Measurements from ENCODE around the gene NPM1.

NPM1 gene

DNA sequence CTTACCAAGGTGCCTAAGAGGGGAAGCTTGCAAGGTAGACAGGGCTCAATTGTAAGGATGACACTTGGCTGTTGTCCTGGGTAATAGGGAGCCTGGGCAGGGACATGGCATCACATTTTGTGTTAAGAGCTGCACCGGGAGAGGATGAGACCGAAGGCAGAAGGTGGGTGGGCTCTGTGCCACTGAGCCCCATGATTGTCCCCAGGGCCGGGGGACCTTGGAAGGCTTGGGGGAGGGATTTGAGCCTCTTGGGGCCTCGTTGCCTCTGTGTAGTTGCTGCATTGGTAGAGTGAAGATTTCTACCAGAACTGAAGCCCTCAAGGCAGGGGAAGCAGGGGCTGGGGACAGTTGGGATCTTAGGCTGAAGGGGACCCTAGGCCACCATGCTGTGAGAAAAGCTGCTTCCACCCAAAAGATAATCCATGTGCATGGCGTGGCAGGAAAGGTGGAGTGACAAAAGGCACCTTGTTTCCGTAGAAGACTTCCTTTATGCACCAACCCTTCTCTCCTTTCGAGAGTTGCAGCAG lies 43.7 kb downstream of the NPM1 start:
- DNase-seq = no peak

DNA sequence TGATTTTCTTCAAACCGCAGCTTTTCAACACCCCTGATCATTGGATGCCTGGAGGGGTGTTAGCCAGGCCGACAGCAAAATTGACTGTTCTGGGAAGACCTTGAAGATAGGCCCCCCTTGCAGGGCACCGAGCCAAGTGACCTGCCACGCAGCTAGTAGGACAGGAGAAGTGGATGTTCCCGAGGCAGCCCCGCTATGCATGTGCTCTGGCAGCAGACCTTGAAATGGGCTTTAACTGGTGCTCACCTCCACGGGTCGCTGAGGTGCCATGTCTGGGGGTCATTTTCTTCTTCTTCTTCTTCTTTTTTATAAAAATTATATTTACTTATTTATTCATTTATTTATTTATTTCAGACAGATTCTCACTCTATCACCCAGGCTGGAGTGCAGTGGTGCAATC lies 44.4 kb downstream of the NPM1 start:
- DNase-seq = no peak

DNA sequence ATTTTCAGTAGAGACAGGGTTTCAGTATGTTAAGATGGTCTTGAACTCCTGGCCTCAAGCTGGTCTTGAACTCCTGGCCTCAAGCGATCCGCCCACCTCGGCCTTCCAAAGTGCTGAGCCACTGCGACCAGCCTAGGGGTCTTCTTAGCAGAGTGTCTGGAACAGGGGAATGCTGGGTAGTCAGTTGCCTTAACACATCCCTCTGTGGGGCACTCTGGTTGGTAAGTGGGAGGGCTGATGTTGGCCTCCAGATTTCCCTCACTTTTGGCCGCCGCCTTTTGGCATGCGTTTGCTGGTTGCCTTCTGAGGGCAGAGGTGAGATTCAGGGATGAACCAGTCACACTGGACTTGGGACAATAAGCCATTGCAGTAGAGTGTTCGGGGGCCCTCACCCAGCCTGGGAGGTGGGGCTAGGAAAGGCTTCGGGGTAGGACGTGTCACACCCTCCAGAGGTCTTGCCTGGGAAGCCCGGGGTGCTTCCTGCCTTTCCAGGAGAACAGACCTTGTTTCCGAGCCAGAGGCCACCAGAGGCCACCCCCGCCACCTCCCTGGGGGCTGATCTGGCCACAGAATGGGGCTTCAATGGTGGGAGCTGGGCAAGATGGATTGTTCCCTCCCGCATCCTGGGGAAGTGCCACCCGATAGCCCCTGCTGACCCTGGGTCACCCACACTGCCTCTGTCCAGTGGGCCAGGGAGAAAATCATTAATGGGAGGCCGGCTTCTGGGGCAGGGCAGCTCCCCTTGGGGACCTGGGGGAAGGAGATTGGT lies 45.1 kb downstream of the NPM1 start:
- no peak for DNase-seq

DNA sequence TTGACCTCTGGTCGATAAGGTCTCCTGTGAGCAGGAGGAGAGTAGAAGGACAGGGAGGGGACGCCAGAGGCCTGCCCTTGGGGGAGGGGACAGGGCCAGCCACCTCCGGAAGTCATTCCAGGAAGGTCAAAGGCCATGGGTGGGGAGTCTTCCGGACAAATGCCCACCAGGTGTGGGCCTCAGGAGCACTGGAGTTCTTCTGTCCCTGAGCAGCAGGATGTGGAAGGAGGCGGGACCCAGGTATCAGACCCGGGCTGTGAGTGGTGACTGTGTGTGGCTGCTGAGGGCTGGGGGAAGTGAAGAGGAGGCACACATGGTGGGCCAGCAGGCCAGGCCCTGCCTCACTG lies 45.7 kb downstream of the NPM1 start:
- DNase-seq = no peak

DNA sequence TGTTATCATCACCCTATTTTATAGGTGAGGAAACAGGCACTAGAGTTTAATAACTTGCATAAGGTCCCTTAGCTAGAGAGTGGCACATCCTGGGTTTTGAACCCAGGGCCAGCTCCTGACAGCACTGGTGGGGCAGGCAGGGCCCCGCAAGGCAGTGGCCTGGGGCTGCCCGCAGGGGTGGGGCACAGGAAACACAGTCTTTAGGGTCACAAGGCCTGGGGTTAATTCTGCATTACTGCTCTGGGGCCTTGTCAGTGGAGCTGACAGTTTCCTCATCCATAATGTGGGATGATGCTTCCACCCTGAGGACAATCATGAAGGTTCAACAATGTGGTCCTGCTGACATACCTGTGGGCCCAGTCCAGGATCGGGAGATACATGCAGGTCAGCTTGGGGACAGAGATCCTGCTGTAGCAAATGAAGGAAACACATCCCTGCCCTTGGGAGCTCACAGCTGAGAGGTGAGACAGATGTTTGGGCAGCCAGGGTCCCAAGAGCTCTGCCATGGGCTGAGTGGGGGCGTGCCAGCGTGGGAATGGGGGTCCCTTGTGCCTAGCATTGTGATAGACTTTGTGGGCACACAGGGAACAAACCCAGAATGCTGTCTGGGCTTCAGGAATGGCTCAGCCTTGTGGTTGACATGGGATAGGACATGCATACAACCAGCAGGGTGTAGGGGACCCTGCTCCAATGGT lies 46.5 kb downstream of the NPM1 start:
- no peak for DNase-seq

DNA sequence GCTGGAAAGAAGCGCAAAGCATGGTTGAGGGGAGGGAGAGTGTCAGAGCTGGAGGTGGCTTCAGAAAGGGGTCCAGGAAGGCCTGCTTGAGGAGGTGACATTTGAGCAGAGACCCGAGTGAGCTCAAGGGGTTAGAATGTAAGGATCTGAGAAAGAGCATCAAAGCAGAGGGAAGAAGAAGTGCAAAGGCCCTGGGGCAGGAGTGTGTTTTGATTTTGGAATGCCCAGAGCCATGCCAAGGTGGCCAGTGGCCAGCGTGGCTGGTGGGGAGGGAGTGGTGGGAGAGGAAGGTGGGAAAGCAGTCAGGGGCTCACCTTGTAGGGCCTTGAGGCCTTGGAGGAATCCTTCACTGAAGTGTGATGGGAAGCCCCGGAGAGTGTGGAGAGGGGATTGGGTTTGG lies 47.2 kb downstream of the NPM1 start:
- no peak for DNase-seq

DNA sequence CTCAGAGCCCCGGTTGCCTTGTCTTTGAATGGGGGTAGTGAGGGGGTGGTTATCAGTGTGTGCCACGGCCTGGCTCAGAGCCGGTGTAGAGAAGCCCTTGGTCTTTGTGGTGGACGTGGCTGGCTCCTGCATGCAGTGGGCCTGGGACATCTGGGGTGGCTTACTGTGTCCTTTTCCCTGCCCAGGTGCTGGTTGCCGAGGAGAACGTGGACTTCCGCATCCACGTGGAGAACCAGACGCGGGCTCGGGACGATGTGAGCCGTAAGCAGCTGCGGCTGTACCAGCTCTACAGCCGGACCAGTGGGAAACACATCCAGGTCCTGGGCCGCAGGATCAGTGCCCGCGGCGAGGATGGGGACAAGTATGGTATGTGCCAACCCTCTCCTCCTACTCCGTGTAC lies 48.3 kb downstream of the NPM1 start:
- no peak for DNase-seq

DNA sequence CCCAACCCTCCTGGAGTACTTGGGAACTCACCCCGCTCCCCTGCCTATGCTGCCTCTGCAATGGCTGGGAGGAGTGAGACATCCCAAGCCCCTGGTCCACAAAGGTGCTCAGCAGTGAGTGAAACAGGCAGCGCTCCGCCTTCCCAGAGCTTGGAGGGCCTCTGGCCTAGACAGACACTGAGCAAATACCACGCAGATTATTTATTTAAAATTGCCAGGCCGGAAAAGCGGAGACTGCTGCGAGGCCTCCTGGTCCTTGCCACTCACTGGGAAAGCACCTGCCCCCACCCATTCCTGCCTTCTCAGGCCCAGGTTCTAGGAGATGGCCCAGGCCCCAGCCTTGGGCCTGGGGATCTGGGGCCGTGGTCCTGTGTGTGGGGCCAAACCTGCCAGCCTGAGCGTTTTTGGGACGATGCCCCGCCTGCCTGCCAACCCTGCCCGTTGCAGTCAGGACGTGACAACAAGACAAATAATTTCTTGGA lies 49.2 kb downstream of the NPM1 start:
- DNase-seq = no peak

DNA sequence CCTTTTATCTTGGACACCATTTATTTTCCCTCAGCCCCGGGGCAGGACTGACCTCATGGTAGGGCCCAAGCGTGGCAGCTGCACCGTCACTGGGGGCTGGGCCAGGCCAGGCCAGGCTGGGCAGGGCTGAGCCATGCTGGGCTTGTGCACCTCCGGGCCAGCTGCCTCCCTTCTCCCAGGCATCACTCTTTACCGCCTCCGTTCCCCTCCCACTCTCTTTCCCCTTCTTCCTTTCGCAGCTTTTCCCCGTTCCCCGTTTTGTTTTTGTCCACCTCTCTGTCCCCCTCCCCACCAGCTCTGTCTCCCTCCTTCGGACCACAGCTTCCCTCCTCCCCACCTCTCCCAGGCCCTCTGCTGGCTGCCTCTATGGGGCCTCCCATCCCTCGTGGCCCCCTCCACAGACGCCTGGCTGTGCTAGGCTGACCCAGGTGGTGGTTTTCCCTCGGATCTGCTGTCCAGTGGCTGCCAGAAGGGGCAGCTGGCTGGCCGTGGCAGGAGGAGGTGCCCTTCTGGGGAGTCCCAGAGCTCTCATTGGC lies 49.7 kb downstream of the NPM1 start:
- no peak for DNase-seq

DNA sequence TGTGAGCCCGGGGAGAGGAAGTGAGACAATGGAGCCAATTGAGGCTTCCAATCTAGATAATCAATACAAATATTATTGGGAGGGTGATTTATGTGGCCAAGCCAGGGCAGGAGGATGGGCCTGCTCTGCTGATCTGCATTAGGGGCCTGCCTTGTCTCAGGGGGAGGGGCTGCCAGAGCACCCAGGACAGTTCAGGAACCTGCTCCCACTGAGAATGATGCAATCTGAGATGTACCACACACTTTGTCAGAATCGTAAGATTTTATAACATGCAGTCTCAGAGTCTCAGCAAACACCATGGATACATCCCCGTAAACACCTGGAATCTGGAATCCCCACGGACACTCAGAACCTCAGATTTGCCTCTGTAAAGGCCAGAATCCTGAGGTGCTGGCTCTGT lies 51.1 kb downstream of the NPM1 start:
- DNase-seq = no peak

DNA sequence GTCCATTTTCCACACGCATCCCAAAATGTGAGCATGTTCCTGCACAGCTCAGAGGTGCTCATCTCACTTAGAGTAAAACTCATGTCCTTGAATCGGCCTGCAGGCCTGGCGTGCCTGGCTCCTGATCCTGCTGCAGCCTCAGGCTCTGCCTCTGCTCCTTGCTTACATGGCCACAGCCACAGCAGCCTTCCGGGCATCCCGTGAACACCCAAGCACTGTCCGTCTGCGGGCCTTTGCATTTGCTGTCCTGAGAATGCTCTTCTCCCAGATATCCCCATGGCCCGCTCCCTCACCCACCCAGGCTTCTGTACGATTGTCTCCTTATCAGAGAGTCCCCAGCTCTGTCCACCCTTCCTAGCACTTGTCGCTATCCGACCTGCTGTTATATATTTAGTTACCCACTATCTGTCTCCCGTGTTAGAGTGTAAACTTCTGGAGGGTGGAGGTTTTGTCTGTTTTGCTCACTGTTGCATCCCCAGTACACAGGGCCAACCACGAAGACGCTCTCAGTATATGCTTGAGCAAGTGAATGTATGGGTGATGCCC lies 53.7 kb downstream of the NPM1 start:
- no peak for DNase-seq

DNA sequence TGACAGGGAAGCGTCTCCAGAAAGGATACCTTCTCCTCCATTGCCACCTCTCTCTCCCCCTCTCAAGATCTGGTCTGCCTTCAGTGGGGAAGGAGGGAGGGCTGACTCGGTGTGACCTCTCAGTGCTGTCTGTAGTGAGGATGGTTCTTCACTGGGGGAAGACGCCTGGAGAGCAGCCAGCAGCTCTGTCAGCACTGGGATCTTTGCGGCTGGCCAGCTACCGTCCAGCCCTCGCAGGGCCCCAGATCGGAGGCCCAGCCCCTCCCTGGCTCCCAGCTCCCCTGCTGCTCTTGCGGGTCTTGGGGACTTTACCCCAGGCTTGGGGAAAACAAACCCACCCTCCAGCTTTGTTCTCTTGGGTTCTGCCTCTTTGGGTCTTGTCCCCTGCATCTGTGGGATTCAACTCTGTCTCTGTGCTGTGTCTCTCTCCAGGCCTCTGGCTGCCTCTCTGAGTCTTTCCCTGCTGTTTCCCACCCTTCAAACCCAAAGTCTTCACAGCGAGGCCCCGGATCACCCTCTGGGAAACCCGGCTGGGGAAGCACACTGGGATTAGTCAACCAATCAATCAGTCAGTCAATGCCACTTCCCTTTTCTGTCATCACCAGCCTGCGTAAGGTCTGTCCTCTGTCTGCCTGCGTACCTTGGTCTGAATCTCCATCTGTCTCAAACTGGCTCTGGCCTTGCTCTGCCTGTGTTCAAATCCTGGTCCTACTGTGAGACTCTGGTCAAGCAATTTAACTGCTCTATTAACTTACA lies 54.8 kb downstream of the NPM1 start:
- DNase-seq = no peak

DNA sequence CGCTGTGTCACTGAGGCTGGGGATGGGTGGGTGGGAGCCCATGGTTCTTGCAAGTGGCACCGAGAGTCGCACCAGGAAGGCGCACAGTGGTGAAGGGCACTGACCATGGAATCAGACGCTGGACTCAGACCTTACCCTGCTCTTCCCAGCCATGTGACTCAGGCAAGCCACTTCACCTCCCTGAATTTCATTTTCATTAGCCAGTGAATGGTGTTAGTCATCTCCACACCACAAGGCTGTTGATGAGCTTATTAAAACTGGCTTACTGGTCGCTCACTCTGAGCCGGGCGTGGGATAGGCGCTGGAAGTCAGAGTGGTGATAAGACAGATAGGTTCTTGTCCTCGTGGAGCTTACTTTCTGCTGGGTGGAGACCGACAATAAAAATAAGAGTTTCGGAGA lies 56.9 kb downstream of the NPM1 start:
- no peak for DNase-seq

DNA sequence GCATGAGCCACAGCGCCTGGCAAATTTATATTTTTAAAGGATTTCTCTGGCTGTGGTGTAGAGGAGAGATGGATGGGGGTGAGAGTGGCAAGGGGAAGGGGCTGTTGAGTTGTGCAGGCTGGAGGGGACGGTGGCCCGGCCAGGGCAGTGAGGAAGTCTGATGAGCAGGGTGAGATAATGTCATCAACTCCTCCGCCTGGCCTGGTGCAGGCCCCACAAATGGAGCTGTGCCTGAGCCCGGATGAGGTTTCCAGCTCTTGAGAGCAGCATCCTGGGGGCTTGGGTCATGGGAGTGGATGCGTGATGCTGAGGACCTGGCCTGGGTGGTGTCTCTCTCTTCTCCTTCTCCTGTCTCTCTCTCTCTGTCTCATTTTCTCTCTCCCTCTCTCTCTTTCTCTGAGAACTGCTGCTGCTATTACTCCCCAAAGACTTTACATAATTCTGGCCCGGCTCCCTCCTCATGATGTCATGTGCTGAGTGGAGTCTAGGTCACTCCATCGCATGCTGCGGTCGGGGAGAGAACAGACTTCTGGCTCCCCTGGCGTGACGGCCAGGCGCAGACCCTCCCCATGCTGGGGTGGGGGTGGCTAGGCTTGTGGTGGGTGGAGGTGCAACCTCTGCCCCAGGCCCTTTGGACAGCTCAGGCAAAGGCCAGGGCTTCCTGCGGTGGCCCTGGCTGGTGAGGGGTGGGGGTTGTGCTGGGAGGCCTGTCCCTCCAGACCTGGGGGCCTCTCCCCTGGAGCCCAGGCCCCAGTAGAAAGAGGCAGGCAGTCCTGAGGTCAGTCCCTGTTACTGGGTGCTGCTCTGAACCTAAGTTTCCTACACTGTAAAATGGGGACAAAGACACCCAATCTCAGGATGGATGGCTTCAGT lies 58.2 kb downstream of the NPM1 start:
- no peak for DNase-seq

DNA sequence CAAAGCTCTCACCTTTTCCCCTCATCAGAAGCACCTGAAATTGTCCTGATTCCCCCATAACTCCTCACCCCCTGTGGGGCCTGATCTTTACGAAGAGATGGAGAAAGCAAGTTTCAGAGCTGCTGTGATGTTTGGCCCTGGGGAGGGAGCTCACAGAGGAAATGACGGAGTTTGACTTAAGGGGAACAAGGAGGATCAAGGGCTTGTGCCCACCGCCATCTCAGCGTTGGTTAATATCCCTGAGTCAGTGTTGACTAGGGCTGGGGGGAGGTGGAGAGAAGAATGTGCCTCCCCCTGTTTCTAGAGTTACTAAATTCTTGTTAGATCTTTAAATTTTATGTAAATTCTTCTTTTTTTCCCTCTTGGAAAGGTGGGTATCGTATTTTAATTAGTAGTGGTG lies 59.6 kb downstream of the NPM1 start:
- DNase-seq = no peak

DNA sequence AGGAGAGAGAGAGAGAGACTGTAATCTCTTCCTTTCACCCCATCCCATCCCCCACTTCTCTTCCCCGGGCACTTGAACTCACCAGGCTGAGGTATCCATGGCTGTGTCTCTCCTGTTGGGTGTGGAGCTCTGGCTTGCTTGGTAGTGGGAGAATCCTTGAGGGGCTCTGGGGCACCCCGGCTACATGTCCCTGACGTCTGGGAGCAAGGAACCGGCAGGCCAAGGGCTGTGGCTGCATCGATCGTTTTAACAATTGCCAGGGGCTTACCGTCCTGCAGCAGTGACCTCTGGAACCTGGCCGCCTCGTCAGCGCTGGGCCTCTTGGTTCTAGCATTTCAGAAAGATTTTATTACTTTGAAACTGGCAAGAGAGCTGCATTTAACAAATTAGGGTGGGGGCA lies 61.8 kb downstream of the NPM1 start:
- no peak for DNase-seq

DNA sequence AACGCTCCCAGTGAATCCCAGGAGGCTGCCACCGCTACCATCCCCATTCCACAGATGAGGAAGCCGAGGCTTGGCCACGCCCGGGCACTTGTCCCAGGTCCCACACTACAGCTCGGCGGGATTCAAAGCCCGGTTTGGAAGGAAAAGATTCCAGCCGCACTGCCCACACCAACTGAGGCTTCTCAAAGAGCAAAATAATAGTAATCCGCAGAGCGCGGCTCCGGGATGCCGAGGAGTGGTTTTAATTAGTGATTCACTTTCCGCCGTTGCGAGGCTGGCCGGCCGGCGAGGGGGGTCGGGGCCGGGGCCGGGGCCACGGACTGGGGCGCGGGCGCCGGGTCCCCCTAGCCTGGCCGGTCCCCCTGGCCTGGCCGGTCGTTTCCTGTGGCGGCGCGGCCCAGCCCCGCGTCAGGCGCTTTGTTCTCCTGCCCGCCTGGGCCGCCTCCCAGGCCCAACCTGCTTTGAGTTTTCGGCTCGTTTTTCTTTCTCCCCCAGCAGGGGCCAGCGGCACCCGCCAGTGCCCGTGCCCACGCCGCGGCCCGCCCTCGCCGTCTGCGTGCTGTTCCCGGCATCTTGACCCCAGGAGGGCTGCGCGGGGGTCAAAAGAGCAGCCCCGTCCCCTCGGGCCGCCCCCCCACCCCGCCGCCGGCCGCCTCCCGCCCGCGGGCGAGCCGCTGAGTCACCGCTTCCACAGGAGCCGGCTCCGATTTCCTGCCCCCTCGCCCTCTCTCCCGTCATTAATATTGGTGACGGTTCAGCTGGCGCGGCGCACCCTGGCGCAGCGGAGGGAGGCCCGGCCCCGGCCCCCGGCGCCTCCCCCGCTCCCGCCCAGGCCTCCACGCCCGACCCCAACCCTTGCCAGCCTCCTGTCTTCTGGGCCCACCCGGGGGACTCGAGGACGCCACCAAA lies 63.0 kb downstream of the NPM1 start:
- peak; percentile 21 for DNase-seq

DNA sequence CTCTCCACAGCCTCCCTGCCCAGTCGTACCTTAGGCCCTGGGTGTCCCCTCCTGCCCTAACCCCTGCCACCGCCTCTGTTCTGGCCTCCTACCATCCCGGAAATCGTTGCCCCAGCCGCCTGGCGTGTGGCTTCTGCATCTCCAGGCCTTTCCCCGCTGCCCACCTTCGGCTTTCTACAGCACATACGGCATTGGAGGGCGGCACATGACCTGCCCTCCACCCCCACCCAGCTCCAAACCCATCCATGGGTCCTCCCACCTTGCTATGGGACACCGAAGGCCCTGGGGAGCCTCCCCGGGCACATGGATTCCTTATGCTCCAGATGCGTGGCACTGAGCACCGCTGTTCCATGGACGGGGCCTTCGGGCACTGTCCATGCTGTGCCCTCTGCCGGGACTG lies 63.8 kb downstream of the NPM1 start:
- no peak for DNase-seq

DNA sequence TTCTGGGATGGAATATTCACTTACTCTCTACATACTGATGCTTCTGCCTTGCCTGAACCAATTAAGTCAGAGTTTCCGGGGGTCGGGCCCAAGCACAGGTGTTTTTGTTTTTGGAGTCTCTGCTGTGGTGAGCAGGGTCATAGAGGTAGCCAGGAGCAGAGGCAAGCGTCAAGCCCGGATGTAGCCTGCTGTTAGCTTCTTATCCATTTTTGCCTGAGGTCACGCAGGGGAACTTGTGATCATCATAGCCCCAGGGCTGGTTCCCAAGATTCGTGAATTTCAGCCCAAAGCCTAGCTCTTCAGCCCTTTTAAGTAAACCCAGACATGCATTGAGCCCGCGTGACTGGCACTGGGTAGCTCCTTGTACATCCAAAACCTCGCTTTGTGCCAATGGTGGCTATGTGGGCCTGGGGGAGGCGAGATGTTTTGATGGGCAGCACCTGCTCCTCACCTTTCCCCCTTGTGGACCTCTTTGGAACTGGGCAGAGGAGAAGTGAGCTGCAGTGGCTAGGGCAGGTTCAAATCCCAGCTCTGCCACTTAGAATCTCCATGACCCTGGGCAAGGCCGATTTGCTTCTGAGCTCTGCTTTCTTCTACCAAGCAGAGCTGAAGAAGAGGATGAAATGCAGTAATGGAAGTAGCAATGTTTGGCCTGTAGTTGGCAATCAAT lies 65.5 kb downstream of the NPM1 start:
- no peak for DNase-seq

DNA sequence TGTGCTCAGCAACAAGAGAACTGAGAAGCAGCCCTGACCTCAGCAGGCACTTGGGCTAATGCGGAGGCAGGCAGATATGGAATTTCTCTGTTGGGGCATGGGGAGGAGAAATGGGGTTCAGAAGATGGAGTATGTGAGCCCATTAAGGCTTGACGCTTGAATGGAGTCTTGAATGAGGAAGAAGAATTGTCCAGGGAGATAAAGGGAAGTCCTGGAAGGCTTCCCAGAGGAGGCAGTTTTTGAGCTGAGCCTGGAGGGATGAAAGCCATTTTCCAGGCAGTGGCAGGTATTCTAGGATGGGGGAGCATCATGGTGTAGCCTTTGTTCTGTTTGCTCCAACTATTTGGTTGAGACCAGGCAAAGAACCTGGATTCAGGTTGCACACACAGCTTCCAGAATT lies 66.3 kb downstream of the NPM1 start:
- no peak for DNase-seq
